ENCODE measurements around the gene LMO2.
"Not testable (repeated sequence)": the region's sequence is repeated elsewhere in the genome, so short reads cannot be mapped to it uniquely, and the experiment has no call there.

LMO2 gene

GRCh38 chr11:33861386-33861785 lies 30.5 kb downstream of the LMO2 start:
- no peak for DNase-seq (ENCODE audit: low read depth in 2 of 2)

- DNase-seq (ENCODE audit: low read depth in 2 of 2), result no peak
These were observed 30.9 kb downstream of the LMO2 start for GRCh38 chr11:33860926-33861325.

GRCh38 chr11:33859306-33859705 lies 32.6 kb downstream of the LMO2 start:
- DNase-seq (ENCODE audit: low read depth in 2 of 2), result no peak

- peak; percentile 38 to 54 for DNase-seq (ENCODE audit: low read depth in 2 of 2)
These were observed 33.9 kb downstream of the LMO2 start for GRCh38 chr11:33857933-33858371.

GRCh38 chr11:33855500-33855899 lies 36.4 kb downstream of the LMO2 start:
- no peak for DNase-seq (ENCODE audit: low read depth in 2 of 2)

- DNase-seq (ENCODE audit: low read depth in 2 of 2), result no peak
These were observed 43.0 kb downstream of the LMO2 start for GRCh38 chr11:33848717-33849390.

- no peak for DNase-seq (ENCODE audit: low read depth in 2 of 2)
These were observed 44.6 kb downstream of the LMO2 start for GRCh38 chr11:33847251-33847650.

GRCh38 chr11:33844236-33844635 lies 47.6 kb downstream of the LMO2 start:
- no peak for DNase-seq (ENCODE audit: low read depth in 2 of 2)

- no peak for DNase-seq (ENCODE audit: low read depth in 2 of 2)
These were observed 48.9 kb downstream of the LMO2 start for GRCh38 chr11:33843018-33843417.

GRCh38 chr11:33842236-33842915 lies 49.5 kb downstream of the LMO2 start:
- DNase-seq (ENCODE audit: low read depth in 2 of 2), result no peak

GRCh38 chr11:33838234-33838633 lies 53.6 kb downstream of the LMO2 start:
- not testable (repeated sequence) for DNase-seq (ENCODE audit: low read depth in 2 of 2)

- not testable (repeated sequence) for DNase-seq (ENCODE audit: low read depth in 2 of 2)
These were observed 54.5 kb downstream of the LMO2 start for GRCh38 chr11:33837334-33837733.

GRCh38 chr11:33835143-33835878 lies 56.6 kb downstream of the LMO2 start:
- DNase-seq (ENCODE audit: low read depth in 2 of 2), result no peak

- DNase-seq (ENCODE audit: low read depth in 2 of 2), result no peak
These were observed 59.2 kb downstream of the LMO2 start for GRCh38 chr11:33832676-33833075.

- no peak for DNase-seq (ENCODE audit: low read depth in 2 of 2)
These were observed 60.8 kb downstream of the LMO2 start for GRCh38 chr11:33830903-33831648.

GRCh38 chr11:33829430-33830141 lies 62.3 kb downstream of the LMO2 start:
- peak in 1 of 2 donors; percentile 9 for DNase-seq (ENCODE audit: low read depth in 2 of 2)

- DNase-seq (ENCODE audit: low read depth in 2 of 2), result no peak
These were observed 63.1 kb downstream of the LMO2 start for GRCh38 chr11:33828604-33829429.

- DNase-seq (ENCODE audit: low read depth in 2 of 2), result no peak
These were observed 64.7 kb downstream of the LMO2 start for GRCh38 chr11:33827206-33827605.

GRCh38 chr11:33825854-33826560 lies 65.9 kb downstream of the LMO2 start:
- DNase-seq (ENCODE audit: low read depth in 2 of 2), result no peak

GRCh38 chr11:33822981-33823380 lies 68.9 kb downstream of the LMO2 start:
- not testable (repeated sequence) for DNase-seq (ENCODE audit: low read depth in 2 of 2)

All from stimulated activated CD8-positive, alpha-beta memory T cell treated with anti-CD3 and anti-CD28 coated beads, Interleukin-15, amount 100 ng/mL, for 4 hours (primary cell).